HepG2 (cell line): ENCODE results near the gene TBC1D20. TPM values are rescaled to one million over a fixed set of nuclear protein-coding genes. Genes with fewer than 3 reads are reported as not detected.
A peak's percentile ranks its signal among the peaks of the same experiment; 100 is the strongest.

Experiments
- AFF4 ChIP-seq: sonication (generic); formaldehyde crosslinking; IDR thresholded peaks from 2 replicates; pipeline ENCODE4 v1.4.0; 2020; ENCODE audit warnings: missing genetic modification reagents
- AGO2 ChIP-seq: fragments of 200-400 bp; formaldehyde crosslinking; optimal IDR thresholded peaks from 2 replicates; pipeline ENCODE3; 2017; ENCODE audit warnings: mild to moderate bottlenecking, low read depth, low read length, moderate library complexity
- HNRNPL ChIP-seq: fragments of 200-400 bp; formaldehyde crosslinking; IDR thresholded peaks from 2 replicates; pipeline ENCODE4 v1.6.1; 2017; ENCODE audit warnings: mild to moderate bottlenecking, low read depth, low read length
- IRF1 ChIP-seq: sonication (generic); formaldehyde crosslinking; IDR thresholded peaks from 2 replicates; pipeline ENCODE4 v1.4.0; 2020; ENCODE audit warnings: low read depth, mild to moderate bottlenecking, missing genetic modification reagents
- MAX ChIP-seq: IDR thresholded peaks from 2 replicates; pipeline ENCODE4 v1.6.1; 2012; ENCODE audit warnings: inconsistent platforms
- REL ChIP-seq: sonication (generic); formaldehyde crosslinking; conservative IDR thresholded peaks from 2 replicates; pipeline ENCODE4 v1.8.0; 2022; ENCODE audit warnings: mild to moderate bottlenecking, missing genetic modification reagents, moderate library complexity
- SMYD3 ChIP-seq: sonication (generic); formaldehyde crosslinking; IDR thresholded peaks from 2 replicates; pipeline ENCODE4 v1.8.1; 2023; ENCODE audit warnings: mild to moderate bottlenecking, missing genetic modification reagents
- ZBTB21 ChIP-seq: sonication (generic); formaldehyde crosslinking; IDR thresholded peaks from 2 replicates; pipeline ENCODE4 v1.4.0; 2020; ENCODE audit warnings: missing genetic modification reagents
- ZBTB33 ChIP-seq: sonication (generic); formaldehyde crosslinking; IDR thresholded peaks from 2 replicates; pipeline ENCODE4 v1.4.0; 2020; ENCODE audit warnings: missing genetic modification reagents
- ZNF562 ChIP-seq: sonication (generic); formaldehyde crosslinking; IDR thresholded peaks from 2 replicates; pipeline ENCODE4 v1.8.0; 2022; ENCODE audit warnings: missing genetic modification reagents, borderline replicate concordance
- ZNF687 ChIP-seq: sonication (generic); formaldehyde crosslinking; IDR thresholded peaks from 2 replicates; pipeline ENCODE4 v1.5.1; 2020; ENCODE audit warnings: mild to moderate bottlenecking, missing genetic modification reagents, moderate library complexity
- ZNF691 ChIP-seq: sonication (generic); formaldehyde crosslinking; IDR thresholded peaks from 2 replicates; pipeline ENCODE4 v1.4.0; 2020; ENCODE audit warnings: missing genetic modification reagents, low read depth, mild to moderate bottlenecking, borderline replicate concordance
- ZNF773 ChIP-seq: sonication (generic); formaldehyde crosslinking; IDR thresholded peaks from 2 replicates; pipeline ENCODE4 v1.4.0; 2020; ENCODE audit warnings: missing genetic modification reagents, borderline replicate concordance
- polyA plus RNA-seq, 8 experiments: library from polyadenylated mRNA; depleted of rRNA in 3 of 8; stranded (reverse) in 7 of 8; unstranded in 1 of 8; fragments of >200 nt; fragmentation: Illumina TruSeq in 4 of 8; extraction: Trizol in 4 of 8; gene quantifications; 2 replicates each; pipeline versions ENCODE4 v1.2.1 to v1.2.3, GENCODE V29; 2011 to 2016; ENCODE audit warnings: low read depth in 4 of 8, missing spikeins in 1 of 8, mixed read lengths in 1 of 8; ENCODE audit not compliant: insufficient read depth in 1 of 8
- total RNA-seq, 5 experiments: library from RNA; depleted of rRNA; stranded (reverse); fragments of >200 nt; fragmentation: Illumina TruSeq; extraction: Trizol; gene quantifications; 2 replicates each; pipeline ENCODE4 v1.2.3, GENCODE V29; 2016; ENCODE audit warnings: low read depth in 1 of 5

TBC1D20 gene
- total and polyA plus RNA-seq, 2 of the 13 experiments (the other 11 are each of a cell fraction or from before 2014, with no cell fraction given): 36.6 to 47.1 TPM

GRCh38 chr20:428658-429200 is 33.6 kb downstream of the TBC1D20 start (continued):
- no peak for TF ChIP-seq IRF1 (CRISPR knock-in tag)
- no peak for TF ChIP-seq SMYD3 (CRISPR knock-in tag)
- TF ChIP-seq AGO2: peak; percentile 97
- TF ChIP-seq AFF4 (CRISPR knock-in tag): no peak
- TF ChIP-seq ZNF691 (CRISPR knock-in tag): 0 out of 2 replicates have a peak, but pooled peaks have one; percentile 47
- TF ChIP-seq ZBTB21 (CRISPR knock-in tag): no peak
- peak; percentile 56; the same call in 1 of the 2 replicates for TF ChIP-seq REL (CRISPR knock-in tag)
- TF ChIP-seq MAX: 0 out of 2 replicates have a peak, but pooled peaks have one; percentile 29
- 0 out of 2 replicates have a peak, but pooled peaks have one; percentile 38 for TF ChIP-seq HNRNPL
- TF ChIP-seq ZBTB33 (CRISPR knock-in tag): peak; percentile 89; the same call in 1 of the 2 replicates
- TF ChIP-seq ZNF562 (CRISPR knock-in tag): no peak; the same call in 1 of the 2 replicates
- peak; percentile 36 for TF ChIP-seq ZNF687 (CRISPR knock-in tag)
- no peak for TF ChIP-seq ZNF773 (CRISPR knock-in tag)
